HG03432 (cell line): ENCODE measurements around the gene EVX1.

Experiments
- ATAC-seq: cut with Tn5 transposase; IDR thresholded peaks from one replicate; pipeline ENCODE4 v1.9.1; 2021; ENCODE audit warnings: mild to moderate bottlenecking, moderate library complexity; ENCODE audit not compliant: unreplicated experiment

The EVX1 gene

GRCh38 chr7:27248427-27248806, 5.8 kb downstream of the EVX1 start:
- ATAC-seq: no peak

- no peak for ATAC-seq
These were observed 6.5 kb downstream of the EVX1 start for GRCh38 chr7:27248911-27249723.

GRCh38 chr7:27249724-27250556, 7.3 kb downstream of the EVX1 start:
- ATAC-seq: no peak

GRCh38 chr7:27250557-27251070, 8.0 kb downstream of the EVX1 start:
- no peak for ATAC-seq

GRCh38 chr7:27251136-27251651, 8.6 kb downstream of the EVX1 start:
- ATAC-seq: no peak

- ATAC-seq: no peak
These were observed 9.3 kb downstream of the EVX1 start for GRCh38 chr7:27251652-27252590.

- no peak for ATAC-seq
These were observed 12.0 kb downstream of the EVX1 start for GRCh38 chr7:27254625-27255024.

- ATAC-seq: no peak
These were observed 17.6 kb downstream of the EVX1 start for GRCh38 chr7:27260211-27260610.

- ATAC-seq: no peak
These were observed 19.5 kb downstream of the EVX1 start for GRCh38 chr7:27262121-27262520.

- ATAC-seq: no peak
These were observed 21.2 kb downstream of the EVX1 start for GRCh38 chr7:27263781-27264180.

GRCh38 chr7:27269455-27269854, 26.9 kb downstream of the EVX1 start:
- ATAC-seq: no peak

GRCh38 chr7:27271384-27271783, 28.8 kb downstream of the EVX1 start:
- ATAC-seq: no peak

- ATAC-seq: no peak
These were observed 35.0 kb downstream of the EVX1 start for GRCh38 chr7:27277628-27278027.

- ATAC-seq: no peak
These were observed 41.0 kb downstream of the EVX1 start for GRCh38 chr7:27283558-27283957.

GRCh38 chr7:27295236-27295635, 52.6 kb downstream of the EVX1 start:
- no peak for ATAC-seq

- ATAC-seq: no peak
These were observed 54.8 kb downstream of the EVX1 start for GRCh38 chr7:27297356-27297755.
